KMS-11 (cell line): ENCODE measurements around the gene CLTRN.

Source experiments
- H2AFZ ChIP-seq: fragments of 200-600 bp; sonication (generic); 2 replicates; pipeline ENCODE4 v1.6.1; 2016; ENCODE audit warnings: antibody characterized with exemption, mixed run types, low read depth
- H3K27ac ChIP-seq: fragments of 200-600 bp; sonication (generic); 2 replicates; pipeline ENCODE4 v1.6.1; 2016; ENCODE audit warnings: mild to moderate bottlenecking, mixed run types
- H3K27me3 ChIP-seq: fragments of 200-600 bp; sonication (generic); 2 replicates; pipeline ENCODE4 v1.6.1; 2017; ENCODE audit warnings: mild to moderate bottlenecking, low read depth, mixed run types, moderate library complexity; ENCODE audit not compliant: insufficient read depth
- H3K36me3 ChIP-seq: fragments of 200-600 bp; sonication (generic); 2 replicates; pipeline ENCODE4 v1.6.1; 2017; ENCODE audit warnings: mild to moderate bottlenecking, mixed run types; ENCODE audit not compliant: insufficient read depth
- H3K4me1 ChIP-seq: fragments of 200-600 bp; sonication (generic); 2 replicates; pipeline ENCODE4 v1.6.1; 2016; ENCODE audit warnings: mild to moderate bottlenecking, low read depth, mixed run types; ENCODE audit not compliant: poor library complexity, severe bottlenecking
- H3K4me2 ChIP-seq: fragments of 200-600 bp; sonication (generic); 2 replicates; pipeline ENCODE4 v1.7.0; 2016; ENCODE audit warnings: mild to moderate bottlenecking, mixed run types
- H3K4me3 ChIP-seq: fragments of 200-600 bp; sonication (generic); IDR thresholded peaks from 2 replicates; pipeline ENCODE4 v1.6.1; 2017; ENCODE audit warnings: low read depth, low read length, mixed read lengths; ENCODE audit not compliant: insufficient read depth
- H3K79me2 ChIP-seq: fragments of 200-600 bp; sonication (generic); 2 replicates; pipeline ENCODE4 v1.6.1; 2016; ENCODE audit warnings: low read depth, mixed run types; ENCODE audit not compliant: insufficient read depth
- H3K9ac ChIP-seq: fragments of 200-600 bp; sonication (generic); 2 replicates; pipeline ENCODE4 v1.6.1; 2016; ENCODE audit warnings: mild to moderate bottlenecking, mixed run types
- H4K20me1 ChIP-seq: fragments of 200-600 bp; sonication (generic); 2 replicates; pipeline ENCODE4 v1.6.1; 2016; ENCODE audit warnings: mild to moderate bottlenecking, mixed run types; ENCODE audit not compliant: insufficient read depth
- TF ChIP-seq, protein P1 (sequence below): fragments of 200-600 bp; sonication (generic); conservative IDR thresholded peaks from 2 replicates; pipeline ENCODE4 v1.6.1; 2017; ENCODE audit warnings: low read depth, mild to moderate bottlenecking, antibody characterized with exemption, low read length, moderate library complexity, mixed read lengths

The CLTRN gene

DNA sequence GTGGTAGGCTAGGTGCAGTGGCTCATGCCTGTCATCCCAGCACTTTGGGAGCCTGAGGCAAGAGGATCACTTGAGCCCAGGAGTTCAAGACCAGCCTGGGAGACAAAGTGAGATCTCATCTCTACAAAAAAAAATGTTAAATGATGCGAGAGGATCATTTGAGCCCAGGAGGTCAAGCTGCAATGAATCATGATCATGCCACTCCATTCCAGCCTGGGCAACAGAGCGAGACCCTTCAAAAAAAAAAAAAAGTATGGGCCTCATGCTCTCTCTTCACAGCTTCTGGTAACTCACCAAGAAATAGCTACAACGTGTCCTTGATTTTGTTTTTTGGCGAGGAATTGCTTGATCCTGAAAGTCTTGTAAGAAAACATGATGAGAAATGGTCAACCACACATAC lies 65.1 kb downstream of the CLTRN start:
- TF ChIP-seq, protein P1, sequence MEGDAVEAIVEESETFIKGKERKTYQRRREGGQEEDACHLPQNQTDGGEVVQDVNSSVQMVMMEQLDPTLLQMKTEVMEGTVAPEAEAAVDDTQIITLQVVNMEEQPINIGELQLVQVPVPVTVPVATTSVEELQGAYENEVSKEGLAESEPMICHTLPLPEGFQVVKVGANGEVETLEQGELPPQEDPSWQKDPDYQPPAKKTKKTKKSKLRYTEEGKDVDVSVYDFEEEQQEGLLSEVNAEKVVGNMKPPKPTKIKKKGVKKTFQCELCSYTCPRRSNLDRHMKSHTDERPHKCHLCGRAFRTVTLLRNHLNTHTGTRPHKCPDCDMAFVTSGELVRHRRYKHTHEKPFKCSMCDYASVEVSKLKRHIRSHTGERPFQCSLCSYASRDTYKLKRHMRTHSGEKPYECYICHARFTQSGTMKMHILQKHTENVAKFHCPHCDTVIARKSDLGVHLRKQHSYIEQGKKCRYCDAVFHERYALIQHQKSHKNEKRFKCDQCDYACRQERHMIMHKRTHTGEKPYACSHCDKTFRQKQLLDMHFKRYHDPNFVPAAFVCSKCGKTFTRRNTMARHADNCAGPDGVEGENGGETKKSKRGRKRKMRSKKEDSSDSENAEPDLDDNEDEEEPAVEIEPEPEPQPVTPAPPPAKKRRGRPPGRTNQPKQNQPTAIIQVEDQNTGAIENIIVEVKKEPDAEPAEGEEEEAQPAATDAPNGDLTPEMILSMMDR, result no peak
- H4K20me1 ChIP-seq, result no peaks in the 10 kb centered on the region
- no peak overlapping the region for H2AFZ ChIP-seq
- no peaks in the 10 kb centered on the region for H3K79me2 ChIP-seq
- H3K4me2 ChIP-seq, result no peak overlapping the region
- no peak overlapping the region for H3K4me3 ChIP-seq
- no peaks in the 10 kb centered on the region for H3K4me1 ChIP-seq
- H3K9ac ChIP-seq, result no peak overlapping the region
- no peaks in the 10 kb centered on the region for H3K27me3 ChIP-seq
- H3K36me3 ChIP-seq, result no peaks in the 10 kb centered on the region
- no peak overlapping the region for H3K27ac ChIP-seq

DNA sequence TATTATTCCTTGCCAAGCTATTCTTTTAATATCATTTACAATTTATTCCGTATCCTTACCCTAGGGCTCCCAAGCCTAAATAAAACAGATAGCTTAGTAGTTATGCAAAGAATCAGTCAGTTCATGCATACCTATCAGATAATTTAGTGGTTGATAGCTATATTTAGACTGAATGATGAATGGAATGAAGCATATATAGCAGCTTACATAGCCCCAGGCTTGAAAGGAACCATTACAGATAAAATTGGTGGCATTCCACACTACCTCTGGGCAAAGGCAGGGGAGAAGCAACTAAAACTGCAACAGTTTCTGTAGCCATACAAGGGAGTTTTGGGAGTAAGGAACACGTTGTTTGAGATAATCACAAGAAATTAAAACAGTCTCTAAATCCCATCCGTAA lies 66.6 kb downstream of the CLTRN start:
- TF ChIP-seq, protein P1, result no peak
- H2AFZ ChIP-seq, result no peak overlapping the region
- H3K27me3 ChIP-seq, result no peaks in the 10 kb centered on the region
- no peak overlapping the region for H3K9ac ChIP-seq
- H3K27ac ChIP-seq, result no peak overlapping the region
- H3K36me3 ChIP-seq, result no peaks in the 10 kb centered on the region
- no peak overlapping the region for H3K4me2 ChIP-seq
- no peaks in the 10 kb centered on the region for H3K79me2 ChIP-seq
- H3K4me1 ChIP-seq, result no peaks in the 10 kb centered on the region
- no peak overlapping the region for H3K4me3 ChIP-seq
- H4K20me1 ChIP-seq, result no peaks in the 10 kb centered on the region

DNA sequence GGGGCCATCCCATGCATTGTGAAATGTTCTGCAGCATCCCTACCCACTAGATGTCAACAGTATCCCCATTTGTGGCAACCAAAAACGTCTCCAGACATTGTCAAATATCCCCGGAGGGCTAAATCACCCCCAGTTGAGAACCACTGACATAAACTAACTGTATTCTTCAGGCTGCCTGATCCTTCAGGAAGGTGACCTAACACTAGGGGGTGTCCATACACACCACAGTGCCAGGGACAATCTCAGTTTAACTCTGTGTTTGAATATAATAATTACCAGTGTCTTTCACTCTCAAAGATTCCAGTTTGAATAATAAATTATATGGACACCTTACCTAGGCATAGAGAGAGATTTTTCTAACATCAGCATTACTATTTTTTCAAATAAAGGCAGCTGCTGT lies 70.2 kb downstream of the CLTRN start:
- Histone ChIP-seq H3K27ac (no peak overlapping the region), H3K79me2 (no peaks in the 10 kb centered on the region), H3K36me3 (no peaks in the 10 kb centered on the region), H3K4me2 (no peak overlapping the region), H3K4me1 (no peaks in the 10 kb centered on the region), H3K9ac (no peak overlapping the region), H4K20me1 (no peaks in the 10 kb centered on the region), H3K27me3 (no peaks in the 10 kb centered on the region), H2AFZ (no peak overlapping the region), H3K4me3 (no peak overlapping the region)
- TF ChIP-seq, protein P1, result no peak

DNA sequence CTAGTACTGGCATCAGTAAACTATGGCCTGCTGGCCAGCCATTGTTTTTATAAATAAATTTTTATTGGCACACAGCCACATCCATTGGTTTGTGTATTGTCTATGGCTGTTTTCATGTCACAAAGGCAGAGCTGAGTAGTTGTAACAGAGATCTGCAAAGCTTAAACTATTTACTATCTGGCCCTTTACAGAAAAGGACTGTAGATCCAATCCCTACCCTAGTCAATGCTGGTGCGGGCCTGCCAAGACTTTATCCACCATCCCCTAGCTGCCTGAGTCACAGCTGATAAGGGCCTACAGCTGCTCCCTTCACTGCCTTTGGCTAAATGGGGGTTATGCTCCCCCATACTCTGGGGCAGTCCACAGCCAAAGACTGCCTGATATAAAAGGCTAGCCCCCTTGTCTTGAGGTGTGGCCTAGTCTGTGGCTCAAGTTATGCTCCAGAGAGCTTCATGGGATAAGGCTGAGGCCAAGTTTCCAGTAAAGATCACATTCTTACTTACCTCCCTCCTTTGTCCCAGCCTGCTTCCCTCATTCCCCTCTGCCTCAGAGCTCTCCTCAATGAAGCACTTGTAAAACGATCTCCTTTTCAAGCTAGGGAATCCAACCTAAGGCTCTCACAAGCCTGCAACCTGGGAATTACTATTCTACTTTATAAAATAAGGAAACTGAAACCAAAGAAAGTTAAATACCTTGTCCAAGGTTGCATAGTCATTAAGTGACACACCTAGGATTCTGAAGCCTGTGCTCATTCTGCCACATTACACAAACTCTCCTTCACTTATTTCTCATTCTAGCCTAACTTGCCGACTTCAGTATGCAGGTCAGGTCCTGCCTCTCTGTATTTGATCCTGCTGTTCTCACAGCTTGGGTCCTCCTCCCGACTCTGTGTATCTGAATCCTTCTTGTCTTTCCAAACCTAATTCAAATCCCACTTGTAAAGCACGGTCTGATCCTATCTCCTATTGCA lies 84.5 kb downstream of the CLTRN start:
- H3K36me3 ChIP-seq, result no peaks in the 10 kb centered on the region
- no peaks in the 10 kb centered on the region for H4K20me1 ChIP-seq
- TF ChIP-seq, protein P1, result no peak
- H3K27ac ChIP-seq, result no peak overlapping the region
- no peak overlapping the region for H3K4me3 ChIP-seq
- H3K4me1 ChIP-seq, result no peaks in the 10 kb centered on the region
- no peaks in the 10 kb centered on the region for H3K27me3 ChIP-seq
- no peaks in the 10 kb centered on the region for H3K79me2 ChIP-seq
- no peak overlapping the region for H2AFZ ChIP-seq
- no peak overlapping the region for H3K4me2 ChIP-seq
- no peak overlapping the region for H3K9ac ChIP-seq
